GM10847 (cell line): Measurements from ENCODE around the gene FLT3.

Experiments used
- POLR2A ChIP-seq: IDR thresholded peaks from 2 replicates; pipeline ENCODE4 v1.6.1; 2011; ENCODE audit not compliant: insufficient read length; ENCODE audit errors: extremely low read depth

FLT3 gene

DNA sequence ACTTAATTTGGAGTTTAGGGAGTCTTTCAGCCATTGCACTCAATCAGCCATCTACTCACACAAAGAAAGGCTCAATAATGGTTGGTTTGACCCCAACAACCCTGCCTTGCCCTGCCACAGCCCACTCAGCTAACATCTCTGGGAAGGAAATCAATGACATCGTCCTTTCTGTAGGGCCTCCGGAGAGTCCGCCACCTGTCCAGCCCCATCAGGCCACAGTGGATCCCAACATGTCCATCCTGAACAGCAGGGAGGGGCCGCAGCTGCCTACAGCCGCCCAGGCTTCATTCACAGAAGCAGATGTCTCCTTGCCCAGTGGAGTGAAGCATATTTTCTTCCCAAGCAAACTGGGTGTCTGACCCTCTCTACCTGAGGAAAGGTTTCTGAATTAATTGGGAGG lies 127.1 kb downstream of the FLT3 start:
- no peak for TF ChIP-seq POLR2A

DNA sequence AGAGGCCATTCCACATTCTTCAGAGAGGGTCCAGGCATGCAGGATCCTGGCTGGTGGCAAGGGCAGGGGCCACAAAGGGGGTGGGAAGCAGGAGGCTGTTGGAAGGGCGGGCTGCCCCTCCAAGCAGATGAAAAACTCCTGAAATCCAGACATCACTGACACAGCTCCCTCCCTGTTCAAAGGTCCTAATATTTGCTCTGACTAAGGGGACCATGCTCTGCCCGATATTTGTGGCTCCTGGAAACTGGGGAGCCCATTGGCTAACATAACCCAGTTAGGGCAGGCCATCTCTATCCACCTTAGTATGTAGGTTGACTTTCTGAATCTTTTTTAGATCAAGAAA lies 127.9 kb downstream of the FLT3 start:
- no peak for TF ChIP-seq POLR2A

DNA sequence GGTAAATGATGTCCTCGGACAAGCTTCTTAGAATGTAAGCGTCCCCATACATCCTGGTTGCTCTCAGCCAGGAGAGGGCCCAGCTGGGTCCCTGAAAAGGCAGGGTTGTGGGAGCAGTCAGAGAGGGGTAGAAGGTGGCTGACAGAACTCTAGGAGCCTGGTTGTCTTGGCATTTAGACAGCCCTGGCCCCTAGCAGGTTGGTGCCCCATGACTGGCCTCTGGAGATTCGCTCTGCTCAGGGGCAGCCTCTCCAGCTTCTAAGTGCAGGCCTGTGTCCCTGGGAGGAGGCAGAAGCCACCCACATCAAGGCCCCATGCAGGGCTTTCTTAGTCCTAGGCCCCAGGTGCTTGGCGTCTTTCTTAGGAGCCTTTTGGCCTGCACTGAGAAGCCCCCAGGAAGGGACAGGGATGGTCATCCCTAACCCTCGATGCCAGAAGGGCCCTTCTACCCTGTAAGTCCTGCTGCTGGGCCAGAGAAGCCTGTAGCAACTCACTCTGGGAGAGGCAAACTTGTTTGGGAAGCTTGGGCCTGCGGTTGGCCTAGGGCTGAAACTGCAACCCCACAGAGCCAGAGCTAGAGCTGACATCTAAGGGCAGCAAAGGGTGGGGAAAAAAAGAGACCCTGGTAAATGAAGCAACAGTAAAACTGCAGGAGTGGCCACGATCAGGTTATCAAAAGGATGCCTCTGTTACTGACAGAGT lies 128.4 kb downstream of the FLT3 start:
- no peak for TF ChIP-seq POLR2A

DNA sequence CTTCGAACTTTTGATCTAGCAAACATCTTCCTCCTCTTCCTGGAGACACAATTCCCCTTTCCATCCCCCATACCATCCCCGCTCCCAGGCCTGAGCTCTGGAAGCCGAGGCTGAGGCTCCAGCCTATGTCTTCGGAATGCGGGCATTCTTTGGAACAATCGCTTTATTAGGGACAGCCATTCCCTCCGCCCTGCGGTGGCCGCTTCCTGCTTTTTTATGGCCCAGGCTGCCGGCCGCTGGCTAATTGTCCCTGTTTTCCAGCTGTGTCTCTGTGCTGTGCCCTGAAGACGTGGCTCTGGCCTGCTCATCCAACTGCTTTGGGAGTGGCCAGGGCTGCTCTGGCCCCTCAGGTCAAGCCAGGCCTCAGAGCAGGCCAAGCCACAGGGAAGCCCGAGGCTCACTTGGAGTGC lies 129.1 kb downstream of the FLT3 start:
- no peak for TF ChIP-seq POLR2A

DNA sequence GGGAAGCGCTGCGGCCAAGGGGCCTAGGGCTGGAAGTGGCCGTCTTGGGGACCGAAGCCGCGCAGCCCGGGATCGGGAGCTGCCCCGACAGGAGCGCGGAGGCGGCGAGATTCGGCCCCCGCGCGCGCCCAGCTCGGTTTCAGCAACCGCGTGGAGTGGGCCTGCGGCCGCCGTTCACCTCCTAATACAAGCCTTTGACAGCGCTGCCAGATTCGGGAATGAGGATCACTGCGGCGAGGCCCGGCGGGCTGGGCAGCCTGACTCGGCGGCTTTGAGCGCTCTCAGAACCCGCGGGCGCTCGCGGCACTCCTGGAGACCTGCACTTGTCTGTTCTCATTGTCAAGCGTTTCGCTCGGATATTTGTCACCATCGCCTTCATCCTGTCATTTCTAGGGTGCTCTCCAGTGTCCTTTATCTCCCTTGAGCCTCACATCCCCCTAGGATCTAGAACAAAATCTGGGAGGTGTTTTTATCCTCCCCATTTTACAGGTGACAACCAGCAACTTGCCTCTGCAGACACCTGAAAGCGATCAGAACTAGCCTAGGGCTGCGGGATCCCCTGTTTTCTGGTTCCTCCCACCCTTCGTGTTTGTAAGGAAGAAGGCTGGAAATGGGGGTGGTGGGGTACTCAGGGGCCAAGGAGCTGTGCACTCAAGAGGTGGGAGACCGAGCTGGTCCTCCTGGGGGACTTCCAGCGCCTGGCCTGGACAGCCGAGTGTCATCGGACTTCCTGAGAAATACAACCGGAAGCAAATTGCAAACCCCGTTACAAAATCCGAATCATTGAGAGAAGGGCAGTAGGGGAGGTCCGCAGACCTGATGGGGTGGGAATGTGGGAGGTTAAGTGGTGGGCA lies 129.8 kb downstream of the FLT3 start:
- TF ChIP-seq POLR2A = no peak

DNA sequence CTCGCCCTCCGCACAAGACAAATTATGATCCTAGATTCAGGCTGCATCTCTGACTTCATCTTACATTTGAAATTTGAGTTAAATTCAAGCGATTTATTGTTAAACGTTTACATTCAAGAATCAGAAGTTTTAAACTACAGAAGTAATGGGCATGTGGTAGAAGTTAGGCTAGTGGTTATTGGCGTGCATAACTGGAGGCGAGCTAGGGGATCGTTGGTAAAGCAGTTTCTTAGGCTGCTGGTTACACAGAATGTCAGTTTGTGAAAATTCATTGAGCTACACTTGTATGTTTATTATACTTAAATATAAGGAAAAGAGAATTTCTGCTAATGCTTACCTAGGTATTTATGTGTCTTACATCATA lies 130.5 kb downstream of the FLT3 start:
- TF ChIP-seq POLR2A = no peak

DNA sequence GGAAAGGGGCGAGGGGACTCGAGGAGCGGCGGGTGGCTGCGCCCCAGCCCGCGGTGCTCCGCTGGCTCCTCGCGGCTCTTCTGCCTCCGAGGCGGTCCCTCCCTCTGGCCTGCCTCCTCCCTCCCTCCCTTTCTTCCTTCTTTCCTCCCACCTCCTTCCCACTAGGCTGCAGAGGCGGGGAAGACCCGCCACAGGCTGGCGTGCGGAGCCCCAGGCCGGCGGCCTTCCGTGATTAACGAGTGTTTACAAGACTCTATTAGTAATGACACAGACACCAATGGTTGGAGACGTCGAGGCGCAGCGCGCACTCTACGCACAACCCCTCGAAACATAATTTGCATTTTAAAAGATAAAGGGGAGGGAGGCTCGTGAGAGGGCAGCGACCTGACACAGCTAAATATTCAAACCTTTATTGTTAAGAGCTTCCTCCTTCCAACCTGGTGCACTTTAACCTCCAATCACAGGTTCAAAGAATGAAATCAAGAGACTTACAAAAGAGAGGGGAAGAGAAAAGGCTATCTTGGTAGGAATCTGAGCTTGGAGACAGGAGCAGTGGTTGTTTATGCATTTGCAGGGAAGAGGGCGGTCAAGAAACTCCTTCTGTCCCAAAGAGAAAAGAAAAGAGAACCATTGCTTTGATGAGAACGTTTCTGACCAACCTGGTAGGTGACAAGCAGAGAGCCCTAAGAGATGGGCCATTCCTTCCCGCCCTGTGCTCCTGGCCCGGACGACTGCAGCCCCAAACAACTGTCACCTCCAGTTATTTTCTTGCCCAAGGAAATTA lies 131.1 kb downstream of the FLT3 start, which contains the start of gene CDX2:
TSS of gene CDX2 (minus strand) at position 234 of the 784 bp plus-strand sequence. CDS start 309 bp downstream, outside the sequence.
- TF ChIP-seq POLR2A = no peak

DNA sequence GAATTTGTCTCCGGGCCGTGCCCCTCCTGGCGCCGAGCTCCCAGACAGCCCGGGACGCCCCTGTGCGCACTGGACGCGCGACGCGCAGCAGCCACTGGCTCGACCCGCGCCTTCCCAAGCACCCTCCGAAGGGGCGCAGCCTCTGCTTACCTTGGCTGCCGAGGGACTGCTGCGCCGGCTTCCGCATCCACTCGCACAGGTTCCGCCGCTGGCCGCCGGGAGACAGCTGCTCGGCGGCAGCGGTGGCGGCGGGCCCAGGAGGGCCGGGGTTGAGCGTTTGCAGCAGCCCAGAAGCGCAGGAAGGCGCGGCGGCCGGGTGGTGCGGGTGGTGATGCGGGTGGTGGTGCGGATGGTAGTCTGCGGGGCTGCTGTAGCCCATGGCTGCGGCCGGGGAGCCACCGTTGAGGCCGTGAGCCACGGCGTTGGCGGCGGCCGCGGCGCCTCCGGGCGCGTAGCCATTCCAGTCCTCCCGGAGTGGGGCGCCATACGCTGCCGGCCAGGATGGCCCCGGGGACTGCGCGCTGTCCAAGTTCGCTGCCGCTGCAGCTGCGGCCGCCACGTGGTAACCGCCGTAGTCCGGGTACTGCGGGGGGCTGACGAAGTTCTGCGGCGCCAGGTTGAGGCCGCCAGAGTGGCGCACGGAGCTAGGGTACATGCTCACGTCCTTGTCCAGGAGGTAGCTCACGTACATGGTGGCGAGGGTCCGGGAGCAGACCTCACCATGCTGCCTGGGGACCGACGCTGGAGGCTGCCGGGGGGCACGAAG lies 131.9 kb downstream of the FLT3 start:
- no peak for TF ChIP-seq POLR2A

DNA sequence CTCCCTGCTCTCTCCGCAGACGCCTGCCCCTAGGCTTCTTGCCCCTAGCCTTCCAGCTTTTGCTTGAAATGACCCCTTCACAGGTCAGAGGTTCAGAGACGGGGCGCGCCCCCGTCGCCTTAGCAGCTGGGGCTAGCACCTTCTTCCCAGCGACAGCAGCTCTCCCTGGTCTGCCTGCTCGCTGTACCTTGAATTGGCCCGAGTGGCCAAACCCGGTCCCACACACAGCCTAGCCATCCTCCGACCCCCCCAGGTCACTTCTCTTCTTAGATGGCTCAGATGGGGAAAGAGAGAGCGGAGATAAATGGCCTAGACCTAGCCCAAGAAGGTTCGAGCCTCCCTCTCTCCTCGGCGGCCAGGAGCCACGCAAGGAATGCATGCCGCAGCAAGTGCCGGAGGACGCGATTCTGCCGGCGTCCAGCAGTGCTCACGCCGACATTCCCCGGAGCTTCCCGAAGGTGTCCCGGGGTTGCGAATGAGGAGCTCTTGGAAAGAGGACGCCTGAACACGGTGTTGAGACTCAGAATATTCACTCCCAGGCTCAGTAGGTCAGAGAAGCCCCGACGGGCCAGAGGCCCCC lies 132.6 kb downstream of the FLT3 start:
- no peak for TF ChIP-seq POLR2A

DNA sequence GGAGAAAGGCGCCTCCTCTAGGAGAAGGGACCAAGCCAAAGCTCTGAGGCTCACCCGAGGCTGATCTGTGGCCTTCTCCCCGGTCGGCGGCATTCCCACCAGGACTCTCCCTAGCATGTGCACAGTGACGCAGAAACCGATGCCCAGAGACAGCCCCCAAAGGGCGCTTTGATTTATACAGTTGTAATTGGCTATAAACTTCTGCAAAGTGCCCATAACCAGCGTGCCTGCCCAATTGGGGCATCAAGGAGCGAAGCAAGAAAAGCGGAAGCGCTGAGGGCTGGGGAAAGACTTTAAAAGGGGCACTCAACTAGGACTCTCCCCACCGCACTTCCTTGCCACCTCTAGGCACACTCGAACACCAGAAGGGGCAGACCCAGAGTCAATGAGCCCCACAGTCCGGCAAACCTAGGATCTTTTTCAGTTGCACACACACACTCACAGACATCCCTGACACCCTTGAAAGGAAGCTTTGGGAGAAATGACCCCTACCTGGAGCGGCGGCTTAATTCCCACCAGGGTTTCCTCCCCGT lies 133.1 kb downstream of the FLT3 start:
- TF ChIP-seq POLR2A = no peak

DNA sequence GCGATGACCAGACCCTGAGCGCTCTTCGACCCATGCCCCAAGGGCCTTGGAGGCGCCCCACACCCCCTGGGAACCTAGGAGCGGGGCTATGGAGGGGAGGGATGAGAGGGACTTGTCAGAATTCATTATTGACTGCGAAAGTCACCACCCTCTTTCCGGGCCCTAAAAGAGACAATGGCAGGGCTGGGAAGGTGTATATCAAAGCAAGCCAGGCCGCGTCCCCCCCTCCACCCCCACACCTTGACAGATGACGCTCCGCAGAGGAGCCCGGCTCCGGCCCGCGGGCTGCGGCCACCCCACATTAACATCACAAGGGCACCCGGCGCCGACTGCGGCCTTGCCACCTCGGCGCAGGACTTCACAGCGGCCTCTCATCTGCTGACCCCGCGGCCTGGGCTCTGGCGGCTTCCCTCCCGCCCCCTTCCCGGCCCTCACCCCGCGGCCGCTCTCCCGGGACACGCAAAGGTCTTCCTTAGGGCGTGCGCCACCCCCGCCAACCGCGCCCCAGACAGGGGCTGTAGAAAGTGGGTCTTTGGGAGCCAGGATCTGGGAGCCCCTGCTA lies 133.7 kb downstream of the FLT3 start:
- TF ChIP-seq POLR2A = no peak

DNA sequence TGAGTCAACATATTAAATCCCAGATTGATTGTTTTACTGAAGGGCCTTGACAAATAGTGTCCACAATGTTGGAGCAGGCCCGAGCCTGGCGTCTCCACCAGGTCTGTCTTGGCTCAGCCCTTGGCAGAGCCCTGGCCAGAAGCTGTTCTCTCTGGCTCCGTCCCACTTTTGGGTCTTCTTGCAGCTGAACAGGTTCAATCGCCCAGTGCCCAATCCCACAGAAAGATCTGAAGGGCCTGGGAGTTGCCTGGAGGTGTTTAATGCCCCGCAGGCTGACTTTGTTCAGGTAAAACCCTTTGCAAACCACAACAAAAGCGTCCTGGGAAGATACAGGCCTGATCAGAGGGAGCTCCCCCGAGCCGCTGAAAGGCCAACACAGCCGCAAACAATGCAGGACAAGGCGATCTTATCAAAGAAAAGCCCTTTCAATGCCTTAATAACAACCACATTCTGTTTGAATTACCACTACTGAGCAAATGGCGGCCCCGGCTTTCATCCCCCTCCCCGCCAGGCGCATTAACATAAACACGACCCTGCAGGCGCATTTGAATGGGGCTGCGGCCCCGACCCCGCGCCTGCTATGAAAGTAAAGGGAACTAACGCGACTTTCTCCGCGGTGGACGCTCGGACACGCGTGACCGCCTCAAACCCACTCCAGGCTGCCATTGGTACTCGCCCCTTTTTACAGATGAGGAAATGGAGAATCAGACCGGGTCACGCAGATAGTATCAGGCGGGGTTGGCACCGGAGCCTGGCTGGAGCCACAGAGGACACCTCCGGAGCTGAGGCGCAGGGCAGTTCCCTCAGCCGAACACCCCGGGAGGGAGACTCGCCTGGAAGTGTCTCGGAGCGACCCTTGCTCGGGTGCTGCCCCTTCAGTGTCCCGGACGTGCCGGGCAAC lies 134.4 kb downstream of the FLT3 start:
- no peak for TF ChIP-seq POLR2A

DNA sequence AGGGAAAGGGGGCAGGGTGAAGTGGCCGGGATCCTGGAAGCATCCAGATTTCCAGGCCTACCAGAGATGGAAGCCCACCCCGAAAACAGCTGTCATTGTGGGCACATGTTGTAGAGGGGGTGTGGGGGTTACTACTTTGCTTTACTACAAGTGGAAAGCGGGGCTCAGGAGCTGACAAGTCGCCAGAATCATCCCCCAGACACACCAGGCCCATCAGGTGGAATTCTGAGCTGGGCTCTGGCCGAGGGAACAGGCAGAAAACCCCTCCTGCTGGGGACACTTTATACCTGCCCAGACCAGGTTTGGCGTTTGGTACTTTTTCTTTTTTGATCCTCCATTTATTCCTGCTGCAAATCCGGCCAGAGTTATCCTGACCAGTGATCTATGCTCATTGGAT lies 135.0 kb downstream of the FLT3 start:
- TF ChIP-seq POLR2A = no peak

DNA sequence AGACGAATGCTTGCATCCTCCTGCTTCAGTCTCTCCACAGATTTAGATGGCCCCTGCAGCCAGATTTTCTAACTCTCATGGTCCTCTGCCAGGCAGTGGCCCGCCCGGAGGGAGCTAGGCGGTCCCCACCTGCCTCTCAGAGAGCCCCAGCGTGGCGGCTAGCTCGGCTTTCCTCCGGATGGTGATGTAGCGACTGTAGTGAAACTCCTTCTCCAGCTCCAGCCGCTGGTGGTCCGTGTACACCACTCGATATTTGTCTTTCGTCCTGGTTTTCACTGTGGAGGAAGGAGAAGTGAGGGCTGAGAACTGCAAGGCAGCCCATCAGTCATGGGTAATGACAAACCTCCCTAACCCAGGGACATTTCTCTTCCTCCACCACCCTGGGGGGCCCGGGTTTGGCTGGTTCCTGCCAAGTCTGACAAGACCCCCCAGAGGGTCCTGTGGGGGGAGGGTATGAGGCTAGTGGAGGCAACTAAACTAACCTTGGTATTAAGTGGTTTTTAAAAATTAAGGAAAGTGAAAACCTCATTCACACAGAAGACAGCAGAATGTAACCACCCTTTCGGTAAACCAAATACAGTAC lies 135.5 kb downstream of the FLT3 start:
- TF ChIP-seq POLR2A = no peak
